ENCODE data around the gene SLC25A31.

SLC25A31 gene

GRCh38 chr4:127783026-127783769, 53.0 kb downstream of the SLC25A31 start:
- WGBS (ENCODE audit: insufficient coverage): 21% methylated on average over 23 of the region's 25 CpGs

GRCh38 chr4:127783955-127784770, 54.0 kb downstream of the SLC25A31 start:
- Histone ChIP-seq H3K36me3 (ENCODE audit: control insufficient read depth in 4 of 4, insufficient read depth in 4 of 4, low read length in 3 of 4) (no peaks in the 10 kb centered on the region), H3K27ac (ENCODE audit: insufficient read depth in 1 of 2, low read depth in 1 of 2, low read length in 2 of 2, poor library complexity in 1 of 2, severe bottlenecking in 2 of 2) (no peak overlapping the region), H3K27me3 (replicated peaks in 2 of 5; ENCODE audit: control insufficient read depth in 4 of 5, insufficient read depth in 5 of 5, low read length in 4 of 5) (peaks cover 0 to 18% (median 10%) of the 10 kb centered on the region in 5 experiments), H3K4me1 (ENCODE audit: control extremely low read depth in 1 of 4, control insufficient read depth in 4 of 4, insufficient read depth in 4 of 4, low read length in 3 of 4) (peaks cover 0 to 22% (median 21%) of the 10 kb centered on the region in 4 experiments), H3K9me3 (ENCODE audit: control extremely low read depth in 1 of 5, control insufficient read depth in 4 of 5, insufficient read depth in 2 of 5, low read depth in 1 of 5, low read length in 4 of 5) (no peaks in the 10 kb centered on the region), H3K4me3 (ENCODE audit: control insufficient read depth in 1 of 7, extremely low read depth in 1 of 7, insufficient read depth in 4 of 7, low read depth in 2 of 7, low read length in 6 of 7) (peak overlapping the region in 1 of 7 experiments; percentile 89)
- no peak for DNase-seq
- ChIA-PET POLR2A (no interaction called here), CTCF (no interaction called here)
- 97% methylated on average over 5 of the region's 9 CpGs for WGBS (ENCODE audit: insufficient coverage)

More at GRCh38 chr4:127783026-127783769, 53.0 kb downstream of the SLC25A31 start:
- Histone ChIP-seq H3K4me1 (ENCODE audit: control extremely low read depth in 1 of 4, control insufficient read depth in 4 of 4, insufficient read depth in 4 of 4, low read length in 3 of 4) (peaks cover 0 to 22% (median 21%) of the 10 kb centered on the region in 4 experiments), H3K27ac (ENCODE audit: insufficient read depth in 1 of 2, low read depth in 1 of 2, low read length in 2 of 2, poor library complexity in 1 of 2, severe bottlenecking in 2 of 2) (peak overlapping the region in 1 of 2 experiments; percentile 9), H3K9me3 (ENCODE audit: control extremely low read depth in 1 of 5, control insufficient read depth in 4 of 5, insufficient read depth in 2 of 5, low read depth in 1 of 5, low read length in 4 of 5) (no peaks in the 10 kb centered on the region), H3K36me3 (ENCODE audit: control insufficient read depth in 4 of 4, insufficient read depth in 4 of 4, low read length in 3 of 4) (no peaks in the 10 kb centered on the region), H3K27me3 (replicated peaks in 2 of 5; ENCODE audit: control insufficient read depth in 4 of 5, insufficient read depth in 5 of 5, low read length in 4 of 5) (peaks cover 0 to 22% (median 10%) of the 10 kb centered on the region in 5 experiments), H3K4me3 (ENCODE audit: control insufficient read depth in 1 of 7, extremely low read depth in 1 of 7, insufficient read depth in 4 of 7, low read depth in 2 of 7, low read length in 6 of 7) (peak overlapping the region; percentile 61 to 89 (median 75))
- DNase-seq: no peak
- ChIA-PET CTCF (interaction anchor here (0.6 kb wide), 1 partner anchor 56 kb away, joined by 3 read pairs; no protein-coding TSS in a partner anchor), POLR2A (interaction anchor here (0.7 kb wide), 2 partner anchors 195 to 640 kb away, joined by 3 to 7 read pairs; no protein-coding TSS in a partner anchor)

GRCh38 chr4:127788517-127788916, 58.3 kb downstream of the SLC25A31 start:
- Histone ChIP-seq H3K9me3 (ENCODE audit: control extremely low read depth in 1 of 5, control insufficient read depth in 4 of 5, insufficient read depth in 2 of 5, low read depth in 1 of 5, low read length in 4 of 5) (no peaks in the 10 kb centered on the region), H3K27ac (ENCODE audit: insufficient read depth in 1 of 2, low read depth in 1 of 2, low read length in 2 of 2, poor library complexity in 1 of 2, severe bottlenecking in 2 of 2) (no peak overlapping the region), H3K27me3 (replicated peaks in 2 of 5; ENCODE audit: control insufficient read depth in 4 of 5, insufficient read depth in 5 of 5, low read length in 4 of 5) (peaks cover 0 to 2% (median 0%) of the 10 kb centered on the region in 5 experiments), H3K36me3 (ENCODE audit: control insufficient read depth in 4 of 4, insufficient read depth in 4 of 4, low read length in 3 of 4) (no peaks in the 10 kb centered on the region), H3K4me1 (ENCODE audit: control extremely low read depth in 1 of 4, control insufficient read depth in 4 of 4, insufficient read depth in 4 of 4, low read length in 3 of 4) (no peaks in the 10 kb centered on the region), H3K4me3 (ENCODE audit: control insufficient read depth in 1 of 7, extremely low read depth in 1 of 7, insufficient read depth in 4 of 7, low read depth in 2 of 7, low read length in 6 of 7) (no peak overlapping the region)
- ChIA-PET CTCF (no interaction called here), POLR2A (no interaction called here)
- WGBS (ENCODE audit: insufficient coverage): 100% methylated on average over 2 of the region's 2 CpGs
- DNase-seq: peak in 2 of 3 donors; percentile 21 to 29

- H3K36me3 ChIP-seq (ENCODE audit: control insufficient read depth in 4 of 4, insufficient read depth in 4 of 4, low read length in 3 of 4): no peaks in the 10 kb centered on the region
- DNase-seq: no peak
- WGBS (ENCODE audit: insufficient coverage): no CpG with 5 or more reads among the region's 1 CpG
- H3K9me3 ChIP-seq (ENCODE audit: control extremely low read depth in 1 of 5, control insufficient read depth in 4 of 5, insufficient read depth in 2 of 5, low read depth in 1 of 5, low read length in 4 of 5): no peaks in the 10 kb centered on the region
- H3K27ac ChIP-seq (ENCODE audit: insufficient read depth in 1 of 2, low read depth in 1 of 2, low read length in 2 of 2, poor library complexity in 1 of 2, severe bottlenecking in 2 of 2): no peak overlapping the region
- ChIA-PET CTCF (no interaction called here), POLR2A (no interaction called here)
- no peak overlapping the region for H3K4me3 ChIP-seq (ENCODE audit: control insufficient read depth in 1 of 7, extremely low read depth in 1 of 7, insufficient read depth in 4 of 7, low read depth in 2 of 7, low read length in 6 of 7)
- no peaks in the 10 kb centered on the region for H3K4me1 ChIP-seq (ENCODE audit: control extremely low read depth in 1 of 4, control insufficient read depth in 4 of 4, insufficient read depth in 4 of 4, low read length in 3 of 4)
- no peaks in the 10 kb centered on the region for H3K27me3 ChIP-seq (replicated peaks in 2 of 5; ENCODE audit: control insufficient read depth in 4 of 5, insufficient read depth in 5 of 5, low read length in 4 of 5)
Observed at GRCh38 chr4:127791391-127791790, 61.2 kb downstream of the SLC25A31 start.

- no peaks in the 10 kb centered on the region for H3K36me3 ChIP-seq (ENCODE audit: control insufficient read depth in 4 of 4, insufficient read depth in 4 of 4, low read length in 3 of 4)
- WGBS (ENCODE audit: insufficient coverage): no CpG with 5 or more reads among the region's 1 CpG
- ChIA-PET POLR2A (no interaction called here), CTCF (no interaction called here)
- H3K9me3 ChIP-seq (ENCODE audit: control extremely low read depth in 1 of 5, control insufficient read depth in 4 of 5, insufficient read depth in 2 of 5, low read depth in 1 of 5, low read length in 4 of 5): no peaks in the 10 kb centered on the region
- no peak overlapping the region for H3K4me3 ChIP-seq (ENCODE audit: control insufficient read depth in 1 of 7, extremely low read depth in 1 of 7, insufficient read depth in 4 of 7, low read depth in 2 of 7, low read length in 6 of 7)
- H3K27me3 ChIP-seq (replicated peaks in 2 of 5; ENCODE audit: control insufficient read depth in 4 of 5, insufficient read depth in 5 of 5, low read length in 4 of 5): no peaks in the 10 kb centered on the region
- DNase-seq: no peak
- no peaks in the 10 kb centered on the region for H3K4me1 ChIP-seq (ENCODE audit: control extremely low read depth in 1 of 4, control insufficient read depth in 4 of 4, insufficient read depth in 4 of 4, low read length in 3 of 4)
- H3K27ac ChIP-seq (ENCODE audit: insufficient read depth in 1 of 2, low read depth in 1 of 2, low read length in 2 of 2, poor library complexity in 1 of 2, severe bottlenecking in 2 of 2): no peak overlapping the region
Observed at GRCh38 chr4:127793528-127793927, 63.3 kb downstream of the SLC25A31 start.

GRCh38 chr4:127799711-127800110, 69.5 kb downstream of the SLC25A31 start:
- no peak overlapping the region for H3K27ac ChIP-seq (ENCODE audit: insufficient read depth in 1 of 2, low read depth in 1 of 2, low read length in 2 of 2, poor library complexity in 1 of 2, severe bottlenecking in 2 of 2)
- CTCF ChIA-PET: no interaction called here

More at GRCh38 chr4:127799711-127800110, 69.5 kb downstream of the SLC25A31 start:
- H3K4me1 ChIP-seq (ENCODE audit: control extremely low read depth in 1 of 4, control insufficient read depth in 4 of 4, insufficient read depth in 4 of 4, low read length in 3 of 4): no peaks in the 10 kb centered on the region
- no peak overlapping the region for H3K4me3 ChIP-seq (ENCODE audit: control insufficient read depth in 1 of 7, extremely low read depth in 1 of 7, insufficient read depth in 4 of 7, low read depth in 2 of 7, low read length in 6 of 7)
- H3K9me3 ChIP-seq (ENCODE audit: control extremely low read depth in 1 of 5, control insufficient read depth in 4 of 5, insufficient read depth in 2 of 5, low read depth in 1 of 5, low read length in 4 of 5): no peaks in the 10 kb centered on the region
- H3K36me3 ChIP-seq (ENCODE audit: control insufficient read depth in 4 of 4, insufficient read depth in 4 of 4, low read length in 3 of 4): peaks cover 0 to 2% (median 0%) of the 10 kb centered on the region in 4 experiments
- no peak for DNase-seq
- no peaks in the 10 kb centered on the region for H3K27me3 ChIP-seq (replicated peaks in 2 of 5; ENCODE audit: control insufficient read depth in 4 of 5, insufficient read depth in 5 of 5, low read length in 4 of 5)
- POLR2A ChIA-PET: no interaction called here

Measured in common myeloid progenitor, CD34-positive (primary cell).